ENCODE data around the gene TAOK1.

DNA sequence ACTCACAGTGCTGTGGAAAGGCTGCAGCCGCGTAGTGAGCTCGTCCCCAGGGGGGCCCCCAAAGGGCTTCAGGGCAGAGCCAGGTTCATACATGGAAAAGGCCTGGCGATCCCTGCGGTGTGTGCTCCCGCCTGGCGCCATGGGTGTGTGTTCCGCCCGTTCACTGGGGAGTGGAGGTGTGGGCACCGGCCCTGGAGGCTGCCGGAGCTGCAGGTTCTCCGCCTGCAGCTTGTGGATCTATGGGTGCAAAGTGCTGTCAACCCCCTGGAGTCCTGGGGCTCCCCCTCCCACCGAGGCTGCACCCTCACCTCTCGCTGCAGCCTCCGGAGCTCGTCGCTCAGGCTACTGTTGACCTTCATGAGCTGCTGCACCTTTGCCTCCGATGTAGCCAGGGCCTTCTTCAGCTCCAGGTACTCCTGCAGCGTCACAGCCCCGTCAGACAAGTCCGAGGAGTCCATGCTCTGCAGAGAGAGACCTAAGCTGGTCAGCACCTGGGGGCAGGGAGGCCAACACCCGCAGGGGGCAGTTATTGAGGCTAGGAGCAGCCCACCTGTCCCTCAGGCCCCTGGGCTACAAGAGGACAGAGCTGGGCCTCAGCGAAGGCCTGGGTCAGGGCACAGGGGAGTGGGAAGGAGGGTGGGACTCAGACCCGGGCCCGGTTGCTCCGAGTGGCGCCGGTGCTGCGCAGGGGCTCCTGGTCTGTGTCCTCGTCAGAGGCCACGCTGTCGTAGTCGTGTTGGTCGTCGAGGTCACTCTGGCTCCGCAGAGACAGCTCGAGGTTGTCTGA is 186.2 kb downstream of the TAOK1 start:
- TF ChIP-seq, protein P1, sequence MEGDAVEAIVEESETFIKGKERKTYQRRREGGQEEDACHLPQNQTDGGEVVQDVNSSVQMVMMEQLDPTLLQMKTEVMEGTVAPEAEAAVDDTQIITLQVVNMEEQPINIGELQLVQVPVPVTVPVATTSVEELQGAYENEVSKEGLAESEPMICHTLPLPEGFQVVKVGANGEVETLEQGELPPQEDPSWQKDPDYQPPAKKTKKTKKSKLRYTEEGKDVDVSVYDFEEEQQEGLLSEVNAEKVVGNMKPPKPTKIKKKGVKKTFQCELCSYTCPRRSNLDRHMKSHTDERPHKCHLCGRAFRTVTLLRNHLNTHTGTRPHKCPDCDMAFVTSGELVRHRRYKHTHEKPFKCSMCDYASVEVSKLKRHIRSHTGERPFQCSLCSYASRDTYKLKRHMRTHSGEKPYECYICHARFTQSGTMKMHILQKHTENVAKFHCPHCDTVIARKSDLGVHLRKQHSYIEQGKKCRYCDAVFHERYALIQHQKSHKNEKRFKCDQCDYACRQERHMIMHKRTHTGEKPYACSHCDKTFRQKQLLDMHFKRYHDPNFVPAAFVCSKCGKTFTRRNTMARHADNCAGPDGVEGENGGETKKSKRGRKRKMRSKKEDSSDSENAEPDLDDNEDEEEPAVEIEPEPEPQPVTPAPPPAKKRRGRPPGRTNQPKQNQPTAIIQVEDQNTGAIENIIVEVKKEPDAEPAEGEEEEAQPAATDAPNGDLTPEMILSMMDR (IDR thresholded peaks at IDR 0.05 in 2 of 3, conservative IDR thresholded peaks at IDR 0.05 in 1 of 3; ENCODE audit: control insufficient read depth in 2 of 3, extremely low read depth in 1 of 3, insufficient read depth in 1 of 3, low read depth in 3 of 3, low read length in 3 of 3): no peak
- TF ChIP-seq CREM (IDR thresholded peaks at IDR 0.05; ENCODE audit: low read depth) (no peak), SMC3 (IDR thresholded peaks at IDR 0.05; ENCODE audit: borderline replicate concordance, low read length) (no peak), FOXM1 (IDR thresholded peaks at IDR 0.05; ENCODE audit: low read depth, low read length) (no peak), POLR2A (IDR thresholded peaks at IDR 0.05; ENCODE audit: low read depth, low read length) (no peak; the same call in 1 of the 2 replicates)

Data from GM12878 (cell line).